ENCODE data around the gene KATNB1.
"Not testable (repeated sequence)": the region's sequence is repeated elsewhere in the genome, so short reads cannot be mapped to it uniquely, and the experiment has no call there.

Gene KATNB1

DNA sequence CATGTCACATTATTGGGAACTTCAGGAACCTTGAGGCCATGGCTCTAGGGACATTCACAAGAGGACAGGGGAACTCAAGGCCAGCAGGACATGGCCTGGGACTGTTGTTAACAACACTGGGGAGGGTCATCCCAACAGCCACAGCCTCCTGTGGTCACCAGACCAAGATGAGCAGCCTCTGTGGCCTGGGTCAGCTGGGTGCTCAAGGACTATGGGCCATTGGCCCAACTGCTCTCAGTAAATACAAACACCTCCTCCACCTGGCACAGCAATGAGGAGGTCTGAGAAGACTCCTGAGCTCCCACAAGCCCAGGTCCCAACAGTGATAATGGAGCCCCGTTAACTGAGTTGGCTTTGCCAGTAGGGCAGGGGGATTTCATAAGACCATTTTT, 45.8 kb downstream of the KATNB1 start:
- ATAC-seq, result no peak
- no peak for TF ChIP-seq ZNF565 (CRISPR knock-in tag; conservative IDR thresholded peaks at IDR 0.05; ENCODE audit: low read depth)
- no peak for TF ChIP-seq RARB (CRISPR knock-in tag; IDR thresholded peaks at IDR 0.05)
- TF ChIP-seq, protein P1, sequence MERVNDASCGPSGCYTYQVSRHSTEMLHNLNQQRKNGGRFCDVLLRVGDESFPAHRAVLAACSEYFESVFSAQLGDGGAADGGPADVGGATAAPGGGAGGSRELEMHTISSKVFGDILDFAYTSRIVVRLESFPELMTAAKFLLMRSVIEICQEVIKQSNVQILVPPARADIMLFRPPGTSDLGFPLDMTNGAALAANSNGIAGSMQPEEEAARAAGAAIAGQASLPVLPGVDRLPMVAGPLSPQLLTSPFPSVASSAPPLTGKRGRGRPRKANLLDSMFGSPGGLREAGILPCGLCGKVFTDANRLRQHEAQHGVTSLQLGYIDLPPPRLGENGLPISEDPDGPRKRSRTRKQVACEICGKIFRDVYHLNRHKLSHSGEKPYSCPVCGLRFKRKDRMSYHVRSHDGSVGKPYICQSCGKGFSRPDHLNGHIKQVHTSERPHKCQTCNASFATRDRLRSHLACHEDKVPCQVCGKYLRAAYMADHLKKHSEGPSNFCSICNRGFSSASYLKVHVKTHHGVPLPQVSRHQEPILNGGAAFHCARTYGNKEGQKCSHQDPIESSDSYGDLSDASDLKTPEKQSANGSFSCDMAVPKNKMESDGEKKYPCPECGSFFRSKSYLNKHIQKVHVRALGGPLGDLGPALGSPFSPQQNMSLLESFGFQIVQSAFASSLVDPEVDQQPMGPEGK (CRISPR knock-in tag; IDR thresholded peaks at IDR 0.05; ENCODE audit: borderline replicate concordance), result no peak
- TF ChIP-seq GLIS3 (CRISPR knock-in tag; IDR thresholded peaks at IDR 0.05), result no peak
- no peak for TF ChIP-seq TCF4 (CRISPR knock-in tag; IDR thresholded peaks at IDR 0.05; ENCODE audit: borderline replicate concordance)
- no peak for TF ChIP-seq BACH2 (CRISPR knock-in tag; IDR thresholded peaks at IDR 0.05; ENCODE audit: borderline replicate concordance)
- TF ChIP-seq ZNF70 (CRISPR knock-in tag; IDR thresholded peaks at IDR 0.05), result no peak
- TF ChIP-seq, protein P2, sequence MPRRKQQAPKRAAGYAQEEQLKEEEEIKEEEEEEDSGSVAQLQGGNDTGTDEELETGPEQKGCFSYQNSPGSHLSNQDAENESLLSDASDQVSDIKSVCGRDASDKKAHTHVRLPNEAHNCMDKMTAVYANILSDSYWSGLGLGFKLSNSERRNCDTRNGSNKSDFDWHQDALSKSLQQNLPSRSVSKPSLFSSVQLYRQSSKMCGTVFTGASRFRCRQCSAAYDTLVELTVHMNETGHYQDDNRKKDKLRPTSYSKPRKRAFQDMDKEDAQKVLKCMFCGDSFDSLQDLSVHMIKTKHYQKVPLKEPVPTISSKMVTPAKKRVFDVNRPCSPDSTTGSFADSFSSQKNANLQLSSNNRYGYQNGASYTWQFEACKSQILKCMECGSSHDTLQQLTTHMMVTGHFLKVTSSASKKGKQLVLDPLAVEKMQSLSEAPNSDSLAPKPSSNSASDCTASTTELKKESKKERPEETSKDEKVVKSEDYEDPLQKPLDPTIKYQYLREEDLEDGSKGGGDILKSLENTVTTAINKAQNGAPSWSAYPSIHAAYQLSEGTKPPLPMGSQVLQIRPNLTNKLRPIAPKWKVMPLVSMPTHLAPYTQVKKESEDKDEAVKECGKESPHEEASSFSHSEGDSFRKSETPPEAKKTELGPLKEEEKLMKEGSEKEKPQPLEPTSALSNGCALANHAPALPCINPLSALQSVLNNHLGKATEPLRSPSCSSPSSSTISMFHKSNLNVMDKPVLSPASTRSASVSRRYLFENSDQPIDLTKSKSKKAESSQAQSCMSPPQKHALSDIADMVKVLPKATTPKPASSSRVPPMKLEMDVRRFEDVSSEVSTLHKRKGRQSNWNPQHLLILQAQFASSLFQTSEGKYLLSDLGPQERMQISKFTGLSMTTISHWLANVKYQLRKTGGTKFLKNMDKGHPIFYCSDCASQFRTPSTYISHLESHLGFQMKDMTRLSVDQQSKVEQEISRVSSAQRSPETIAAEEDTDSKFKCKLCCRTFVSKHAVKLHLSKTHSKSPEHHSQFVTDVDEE (CRISPR knock-in tag; IDR thresholded peaks at IDR 0.05), result no peak
- no peak for TF ChIP-seq ISL1 (CRISPR knock-in tag; IDR thresholded peaks at IDR 0.05)
- no peak for TF ChIP-seq OSR1 (CRISPR knock-in tag; IDR thresholded peaks at IDR 0.05)
- TF ChIP-seq SNAI2 (CRISPR knock-in tag; IDR thresholded peaks at IDR 0.05), result no peak
- no peak for TF ChIP-seq ZNF8 (CRISPR knock-in tag; IDR thresholded peaks at IDR 0.05)
- TF ChIP-seq, protein P3, sequence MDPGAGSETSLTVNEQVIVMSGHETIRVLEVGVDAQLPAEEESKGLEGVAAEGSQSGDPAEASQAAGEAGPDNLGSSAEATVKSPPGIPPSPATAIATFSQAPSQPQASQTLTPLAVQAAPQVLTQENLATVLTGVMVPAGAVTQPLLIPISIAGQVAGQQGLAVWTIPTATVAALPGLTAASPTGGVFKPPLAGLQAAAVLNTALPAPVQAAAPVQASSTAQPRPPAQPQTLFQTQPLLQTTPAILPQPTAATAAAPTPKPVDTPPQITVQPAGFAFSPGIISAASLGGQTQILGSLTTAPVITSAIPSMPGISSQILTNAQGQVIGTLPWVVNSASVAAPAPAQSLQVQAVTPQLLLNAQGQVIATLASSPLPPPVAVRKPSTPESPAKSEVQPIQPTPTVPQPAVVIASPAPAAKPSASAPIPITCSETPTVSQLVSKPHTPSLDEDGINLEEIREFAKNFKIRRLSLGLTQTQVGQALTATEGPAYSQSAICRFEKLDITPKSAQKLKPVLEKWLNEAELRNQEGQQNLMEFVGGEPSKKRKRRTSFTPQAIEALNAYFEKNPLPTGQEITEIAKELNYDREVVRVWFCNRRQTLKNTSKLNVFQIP (CRISPR knock-in tag; IDR thresholded peaks at IDR 0.05; ENCODE audit: borderline replicate concordance, low read depth), result no peak

DNA sequence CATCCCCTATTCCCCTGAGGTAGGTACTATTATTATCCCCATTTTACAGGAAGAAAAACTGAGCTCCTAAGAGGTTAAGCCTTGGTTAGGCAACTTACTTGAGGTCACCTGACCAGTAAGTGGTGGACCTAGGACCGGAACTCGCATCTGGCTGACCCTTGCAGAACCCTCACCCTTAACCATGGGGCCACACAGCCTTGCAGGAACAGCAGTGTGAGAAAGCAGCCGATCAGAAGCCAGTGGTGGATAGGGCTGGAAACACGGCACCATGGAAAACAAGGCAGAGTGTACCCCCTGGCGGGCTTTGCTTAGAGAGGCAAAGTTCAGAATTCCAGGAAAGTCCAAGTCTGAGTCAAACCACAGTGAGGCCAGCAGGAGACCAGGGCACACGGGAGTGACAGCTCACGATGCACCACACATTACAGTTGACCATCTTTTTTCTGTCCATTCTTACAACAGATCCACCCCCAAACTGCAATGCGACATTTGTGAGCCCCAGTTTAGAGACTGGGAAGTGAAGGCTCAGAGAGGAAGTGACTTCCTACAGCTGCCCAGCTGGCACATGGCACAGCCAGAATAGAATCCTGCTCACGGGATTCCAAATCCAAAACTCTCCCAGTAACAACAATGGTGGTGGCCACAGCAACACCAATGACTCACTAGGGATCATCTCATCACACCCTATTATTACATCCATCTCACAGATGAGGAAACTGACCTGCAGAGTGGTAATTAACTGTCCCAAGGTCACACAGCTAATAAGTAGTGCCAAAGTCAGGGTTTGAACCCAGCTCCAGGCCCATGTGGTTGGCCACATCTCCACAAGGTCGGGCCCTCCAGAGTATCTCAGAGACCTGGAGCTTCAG, 46.4 kb downstream of the KATNB1 start:
- TF ChIP-seq ZC3H10 (CRISPR knock-in tag; IDR thresholded peaks at IDR 0.05) (no peak), RARB (CRISPR knock-in tag; IDR thresholded peaks at IDR 0.05) (no peak), ARNTL (CRISPR knock-in tag; IDR thresholded peaks at IDR 0.05; ENCODE audit: borderline replicate concordance, low read depth) (no peak), TCF4 (CRISPR knock-in tag; IDR thresholded peaks at IDR 0.05; ENCODE audit: borderline replicate concordance) (no peak), OSR1 (CRISPR knock-in tag; IDR thresholded peaks at IDR 0.05) (no peak), ZNF8 (CRISPR knock-in tag; IDR thresholded peaks at IDR 0.05) (no peak), CSDC2 (CRISPR knock-in tag; IDR thresholded peaks at IDR 0.05) (no peak)
- TF ChIP-seq, protein P4, sequence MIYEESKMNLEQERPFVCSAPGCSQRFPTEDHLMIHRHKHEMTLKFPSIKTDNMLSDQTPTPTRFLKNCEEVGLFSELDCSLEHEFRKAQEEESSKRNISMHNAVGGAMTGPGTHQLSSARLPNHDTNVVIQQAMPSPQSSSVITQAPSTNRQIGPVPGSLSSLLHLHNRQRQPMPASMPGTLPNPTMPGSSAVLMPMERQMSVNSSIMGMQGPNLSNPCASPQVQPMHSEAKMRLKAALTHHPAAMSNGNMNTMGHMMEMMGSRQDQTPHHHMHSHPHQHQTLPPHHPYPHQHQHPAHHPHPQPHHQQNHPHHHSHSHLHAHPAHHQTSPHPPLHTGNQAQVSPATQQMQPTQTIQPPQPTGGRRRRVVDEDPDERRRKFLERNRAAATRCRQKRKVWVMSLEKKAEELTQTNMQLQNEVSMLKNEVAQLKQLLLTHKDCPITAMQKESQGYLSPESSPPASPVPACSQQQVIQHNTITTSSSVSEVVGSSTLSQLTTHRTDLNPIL (CRISPR knock-in tag; IDR thresholded peaks at IDR 0.05; ENCODE audit: low read depth), result no peak
- TF ChIP-seq, protein P1 (CRISPR knock-in tag; IDR thresholded peaks at IDR 0.05; ENCODE audit: borderline replicate concordance), result no peak

DNA sequence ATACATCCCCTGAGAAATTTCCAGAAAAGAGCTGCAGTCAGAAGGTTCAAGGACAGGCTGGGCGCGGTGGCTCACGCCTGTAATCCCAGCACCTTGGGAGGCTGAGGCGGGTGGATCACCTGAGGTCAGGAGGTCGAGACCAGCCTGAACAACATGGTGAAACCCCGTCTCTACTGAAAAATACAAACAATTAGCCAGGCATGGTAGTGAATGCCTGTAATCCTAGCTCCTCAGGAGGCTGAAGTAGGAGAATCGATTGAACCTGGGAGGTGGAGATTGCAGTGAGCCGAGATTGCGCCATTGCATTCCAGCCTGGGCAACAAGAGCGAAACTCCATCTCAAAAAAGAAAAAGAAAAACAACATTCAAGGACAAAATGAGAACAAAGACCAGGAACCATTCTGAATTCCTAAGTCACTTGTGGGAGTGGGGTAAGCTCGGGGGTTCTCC, 47.1 kb downstream of the KATNB1 start:
- ATAC-seq, result not testable (repeated sequence)

More for the DNA sequence above, 46.4 kb downstream of the KATNB1 start:
- ATAC-seq, result no peak
